Gastroesophageal sphincter (tissue), 3 donors: Measurements from ENCODE around the gene SELENOO.

Experiments
- EP300 ChIP-seq: sonication (generic); formaldehyde crosslinking; IDR thresholded peaks from one replicate; pipeline ENCODE4 v1.6.1; 2017; ENCODE audit warnings: antibody characterized with exemption, mild to moderate bottlenecking
- POLR2A ChIP-seq, 2 donors: fragments of 450-650 bp; IDR thresholded peaks; one replicate each; pipeline ENCODE4 v1.6.1; 2017; ENCODE audit warnings: antibody characterized with exemption in 2 of 2, mild to moderate bottlenecking in 2 of 2, moderate library complexity in 1 of 2
- POLR2AphosphoS5 ChIP-seq: sonication (generic); formaldehyde crosslinking; IDR thresholded peaks from one replicate; pipeline ENCODE4 v1.6.1; 2017; ENCODE audit warnings: antibody characterized with exemption
- TF ChIP-seq, protein P1 (sequence below), 4 experiments: fragments of 200-600 bp in 2 of 4; fragments of 450-650 bp in 2 of 4; sonication (generic) in 1 of 4; IDR thresholded peaks; one replicate each; pipeline ENCODE4 v1.5.1; 2017 to 2019; ENCODE audit warnings: antibody characterized with exemption in 4 of 4, mild to moderate bottlenecking in 2 of 4, moderate library complexity in 2 of 4

DNA sequence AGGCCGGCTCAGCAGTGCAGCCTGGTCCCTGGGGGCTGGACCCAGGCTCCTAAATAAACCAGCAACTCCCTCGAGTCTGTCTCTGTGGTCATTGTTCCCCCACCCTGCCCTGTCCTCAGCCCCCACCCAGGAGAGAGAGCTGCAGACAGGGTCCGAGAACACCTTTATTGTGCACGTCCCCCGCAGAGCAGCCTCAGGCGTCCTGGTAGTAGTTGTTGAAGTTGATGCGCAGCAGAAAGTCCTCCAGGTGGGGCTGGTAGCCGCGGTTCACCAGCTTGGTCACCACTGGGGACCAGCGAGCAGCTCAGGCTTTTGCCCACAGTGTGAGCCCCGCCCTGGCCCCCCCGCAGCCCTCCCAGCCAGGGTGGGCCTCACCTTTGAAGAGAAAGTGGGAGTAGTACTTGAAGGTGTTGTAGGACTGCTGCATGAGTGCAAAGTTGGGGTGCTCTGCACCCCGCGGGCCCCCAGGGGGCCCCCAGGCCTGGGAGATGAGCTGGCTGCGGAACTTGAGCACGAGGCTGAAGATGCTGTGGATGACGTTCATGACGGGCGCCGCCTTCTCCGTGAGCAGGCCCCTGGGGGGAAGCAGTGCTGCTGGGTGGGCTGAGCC, 16.8 kb downstream of the SELENOO start:
- TF ChIP-seq POLR2AphosphoS5 (no peak), EP300 (no peak), POLR2A (IDR thresholded peaks at IDR 0.05) (no peak)
- TF ChIP-seq, protein P1, sequence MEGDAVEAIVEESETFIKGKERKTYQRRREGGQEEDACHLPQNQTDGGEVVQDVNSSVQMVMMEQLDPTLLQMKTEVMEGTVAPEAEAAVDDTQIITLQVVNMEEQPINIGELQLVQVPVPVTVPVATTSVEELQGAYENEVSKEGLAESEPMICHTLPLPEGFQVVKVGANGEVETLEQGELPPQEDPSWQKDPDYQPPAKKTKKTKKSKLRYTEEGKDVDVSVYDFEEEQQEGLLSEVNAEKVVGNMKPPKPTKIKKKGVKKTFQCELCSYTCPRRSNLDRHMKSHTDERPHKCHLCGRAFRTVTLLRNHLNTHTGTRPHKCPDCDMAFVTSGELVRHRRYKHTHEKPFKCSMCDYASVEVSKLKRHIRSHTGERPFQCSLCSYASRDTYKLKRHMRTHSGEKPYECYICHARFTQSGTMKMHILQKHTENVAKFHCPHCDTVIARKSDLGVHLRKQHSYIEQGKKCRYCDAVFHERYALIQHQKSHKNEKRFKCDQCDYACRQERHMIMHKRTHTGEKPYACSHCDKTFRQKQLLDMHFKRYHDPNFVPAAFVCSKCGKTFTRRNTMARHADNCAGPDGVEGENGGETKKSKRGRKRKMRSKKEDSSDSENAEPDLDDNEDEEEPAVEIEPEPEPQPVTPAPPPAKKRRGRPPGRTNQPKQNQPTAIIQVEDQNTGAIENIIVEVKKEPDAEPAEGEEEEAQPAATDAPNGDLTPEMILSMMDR (IDR thresholded peaks at IDR 0.05) = no peak
